GM20000 (cell line): ENCODE results near the gene NUMB.

Experiments
- DNase-seq: peaks from one replicate; pipeline ENCODE4 v3.0.0; 2012; ENCODE audit warnings: low spot score
- CTCF ChIP-seq: IDR thresholded peaks from 2 replicates; pipeline ENCODE4 v1.5.1; 2012; ENCODE audit warnings: mild to moderate bottlenecking, control low read depth; ENCODE audit errors: extremely low read depth, missing control alignments

Gene NUMB

GRCh38 chr14:73374218-73374617 lies 84.1 kb downstream of the NUMB start:
- no peak for DNase-seq
- no peak for TF ChIP-seq CTCF

- no peak for TF ChIP-seq CTCF
Observed at GRCh38 chr14:73372529-73372928, 85.8 kb downstream of the NUMB start.

GRCh38 chr14:73370561-73370960 lies 87.8 kb downstream of the NUMB start:
- DNase-seq, result no peak
- no peak for TF ChIP-seq CTCF

More at GRCh38 chr14:73372529-73372928, 85.8 kb downstream of the NUMB start:
- DNase-seq, result no peak

- no peak for DNase-seq
- TF ChIP-seq CTCF, result no peak
Observed at GRCh38 chr14:73369428-73369827, 88.9 kb downstream of the NUMB start.

GRCh38 chr14:73368616-73369015 lies 89.7 kb downstream of the NUMB start:
- no peak for DNase-seq
- no peak for TF ChIP-seq CTCF

- no peak for TF ChIP-seq CTCF
- no peak for DNase-seq
Observed at GRCh38 chr14:73365727-73366126, 92.6 kb downstream of the NUMB start.

GRCh38 chr14:73364559-73364958 lies 93.8 kb downstream of the NUMB start:
- no peak for DNase-seq
- no peak for TF ChIP-seq CTCF

GRCh38 chr14:73359445-73359844 lies 98.9 kb downstream of the NUMB start:
- no peak for DNase-seq
- no peak for TF ChIP-seq CTCF
